Measurements from ENCODE around the gene TRPV5. TPM values are rescaled to one million over a fixed set of nuclear protein-coding genes. Genes with fewer than 3 reads are reported as not detected.

Gene TRPV5
- total and polyA plus RNA-seq, 2 of the 8 experiments (the other 6 are each of a cell fraction or from before 2014, with no cell fraction given): 0.03 TPM; not detected in 1

DNA sequence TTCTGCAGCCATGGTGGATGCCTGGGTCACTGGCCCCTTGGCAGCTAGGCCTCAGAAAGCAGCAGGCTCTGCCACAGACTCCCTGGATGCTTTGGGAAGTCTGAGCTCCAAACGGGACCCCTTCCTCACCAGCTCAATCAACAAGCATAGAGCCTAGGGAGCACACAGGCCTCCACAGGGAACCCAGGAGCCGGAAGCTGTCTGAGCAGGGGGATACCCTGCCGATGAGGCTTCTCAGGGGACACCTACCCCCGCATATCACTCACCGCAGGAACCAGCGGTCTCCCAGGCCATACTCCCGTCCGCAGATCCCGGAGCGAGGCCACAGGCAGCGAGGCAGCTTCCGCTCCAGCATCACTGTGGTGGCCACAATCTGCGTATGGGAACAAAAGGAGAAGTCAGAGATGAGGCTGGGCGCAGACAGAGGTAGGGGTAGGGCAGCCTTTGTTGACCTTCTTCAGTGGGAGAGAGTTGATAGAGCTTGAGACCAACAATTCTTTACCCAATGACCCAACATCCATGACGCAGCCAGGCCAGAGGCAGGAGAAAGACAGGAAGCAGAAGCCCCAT, 61.4 kb downstream of the TRPV5 start:
- Histone ChIP-seq H4K5ac (ENCODE audit: insufficient read length, low read depth, low read length) (no peak overlapping the region), H3K18ac (ENCODE audit: extremely low read depth, low read length) (no peak overlapping the region), H3K4me2 (ENCODE audit: insufficient read depth in 1 of 2, low read depth in 2 of 2, low read length in 2 of 2) (no peak overlapping the region), H3K4ac (replicated peaks; ENCODE audit: insufficient read length, low read depth, low read length) (no peak overlapping the region), H3K9ac (replicated peaks in 1 of 4; ENCODE audit: extremely low read depth in 1 of 4, low read depth in 3 of 4, low read length in 3 of 4) (no peak overlapping the region), H3K27me3 (replicated peaks in 1 of 4; ENCODE audit: control insufficient read depth in 3 of 4, extremely low read depth in 1 of 4, insufficient read depth in 3 of 4, low read length in 3 of 4) (no peaks in the 10 kb centered on the region; a peak in 1 of 7 replicates), H3K56ac (replicated peaks; ENCODE audit: insufficient read length, low read depth, low read length) (no peak overlapping the region), H2BK5ac (ENCODE audit: low read depth, low read length) (no peak overlapping the region), H2BK20ac (ENCODE audit: low read length) (no peak overlapping the region), H3K4me1 (replicated peaks in 1 of 4; ENCODE audit: control insufficient read depth in 3 of 4, insufficient read depth in 4 of 4, low read length in 3 of 4) (no peaks in the 10 kb centered on the region; a peak in 1 of 7 replicates), H4K20me1 (replicated peaks in 1 of 2; ENCODE audit: control insufficient read depth in 1 of 2, insufficient read depth in 2 of 2, low read length in 2 of 2) (no peaks in the 10 kb centered on the region), H3K14ac (ENCODE audit: insufficient read length) (no peak overlapping the region), H3K27ac (ENCODE audit: low read depth, low read length) (no peak overlapping the region), H3K9me3 (ENCODE audit: insufficient read depth in 2 of 2, low read depth in 1 of 2, low read length in 1 of 2) (no peaks in the 10 kb centered on the region), H3K23ac (ENCODE audit: insufficient read length) (no peak overlapping the region), H2AK5ac (ENCODE audit: low read depth, low read length) (no peak overlapping the region), H2AFZ (ENCODE audit: low read length) (no peak overlapping the region), H3K36me3 (ENCODE audit: control insufficient read depth in 2 of 4, insufficient read depth in 4 of 4, low read length in 3 of 4) (no peaks in the 10 kb centered on the region), H3K4me3 (ENCODE audit: extremely low read depth in 1 of 4, insufficient read depth in 2 of 4, low read depth in 3 of 4, low read length in 4 of 4) (no peak overlapping the region), H3K79me2 (ENCODE audit: control insufficient read depth in 1 of 2, insufficient read depth in 2 of 2, low read length in 2 of 2) (no peaks in the 10 kb centered on the region), H3K79me1 (ENCODE audit: low read depth, low read length) (no peaks in the 10 kb centered on the region; the same call in 1 of the 2 replicates), H4K91ac (replicated peaks; ENCODE audit: insufficient read length, low read length) (no peak overlapping the region), H3K23me2 (ENCODE audit: low read depth, low read length) (no peaks in the 10 kb centered on the region; the same call in 1 of the 2 replicates), H4K8ac (ENCODE audit: extremely low read depth, insufficient read depth, low read length) (no peak overlapping the region), H2BK120ac (replicated peaks; ENCODE audit: low read depth, low read length) (no peak overlapping the region), H2BK15ac (ENCODE audit: low read length) (no peak overlapping the region), H2BK12ac (ENCODE audit: low read depth, low read length) (no peak overlapping the region)
- ChIA-PET CTCF (ENCODE audit: partially characterized antibody) (interaction anchor here (0.6 to 13.9 kb wide), 45 partner anchors 9 to 487 kb away, joined by 3 to 332 read pairs (median 5); partner anchors contain the start of genes EPHB6, KEL and TRPV6), POLR2A (ENCODE audit: partially characterized antibody) (interaction anchor here (1.0 kb wide), 1 partner anchor 12 kb away, joined by 3 read pairs; no protein-coding TSS in a partner anchor)
- no peak for FAIRE-seq
- DNase-seq (ENCODE audit: low read depth in 1 of 2, low spot score in 2 of 2): no peak
- TF ChIP-seq TCF12 (IDR thresholded peaks at IDR 0.05; ENCODE audit: low read depth, low read length): no peak
- TF ChIP-seq ASH2L (IDR thresholded peaks at IDR 0.05; ENCODE audit: low read length): no peak
- TF ChIP-seq KDM5A (IDR thresholded peaks at IDR 0.05; ENCODE audit: low read length): no peak
- TF ChIP-seq SRF (IDR thresholded peaks at IDR 0.05; ENCODE audit: low read depth, low read length): no peak
- no peak for TF ChIP-seq HDAC6 (IDR thresholded peaks at IDR 0.05; ENCODE audit: low read depth, low read length)
- no peak for TF ChIP-seq TAF7 (optimal IDR thresholded peaks at IDR 0.05; ENCODE audit: borderline replicate concordance, low read depth, low read length)
- no peak for TF ChIP-seq CBX8 (IDR thresholded peaks at IDR 0.05; ENCODE audit: borderline replicate concordance, low read depth, low read length)
- 91% methylated on average over 14 of the region's 15 CpGs; no CpG with 5 or more reads in 1 of the 2 experiments for WGBS, 2 experiments (ENCODE audit: extremely low coverage in 1 of 2, insufficient coverage in 1 of 2, insufficient read length in 1 of 2, insufficient replicate concordance in 2 of 2, low coverage in 1 of 2, low lambda C conversion rate in 2 of 2, missing lambda C conversion rate in 1 of 2)

Measured in H1 (cell line).